WI38 (cell line): Measurements from ENCODE around the gene ZNF22.

Experiments
- H3K4me3 ChIP-seq: 2 replicates; pipeline ENCODE4 v1.5.1; 2011; ENCODE audit warnings: low read depth, mild to moderate bottlenecking, control low read depth, low read length
- TF ChIP-seq, protein P1 (sequence below): IDR thresholded peaks from 2 replicates; pipeline ENCODE4 v1.5.1; 2012; ENCODE audit warnings: low read depth, mild to moderate bottlenecking, control low read depth, low read length

The ZNF22 gene

DNA sequence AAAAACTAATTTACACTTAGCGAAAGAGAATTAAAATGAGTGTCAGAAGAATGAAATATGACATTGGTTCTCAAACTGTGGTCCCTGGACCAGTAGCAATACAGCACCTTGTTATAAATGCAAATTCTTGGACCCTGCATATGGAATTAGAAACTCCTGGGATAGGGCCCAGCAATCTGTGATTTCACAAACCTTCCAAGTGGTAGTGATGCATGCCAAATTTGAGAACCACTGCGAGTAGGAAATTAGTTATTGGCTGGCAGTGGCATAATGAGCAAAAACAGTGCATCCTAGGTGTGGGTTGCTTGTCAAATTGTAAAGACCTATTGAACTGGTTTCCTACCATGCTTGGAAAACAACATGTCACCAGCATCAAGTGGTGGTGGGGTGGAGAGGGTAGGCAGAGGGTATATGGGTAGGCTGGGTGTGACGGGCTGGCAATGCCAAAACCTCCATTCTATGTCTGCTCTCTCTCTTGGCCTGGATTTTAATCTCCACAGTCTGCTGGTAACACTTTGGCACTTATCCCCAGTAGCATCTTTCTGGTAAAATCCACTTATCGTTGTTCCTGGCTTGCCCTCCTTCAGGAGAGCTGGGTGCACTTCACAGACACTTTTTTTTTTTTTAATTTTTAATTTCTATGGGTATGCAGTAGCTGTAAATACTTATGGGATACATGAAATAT is 50.0 kb downstream of the ZNF22 start:
- TF ChIP-seq, protein P1, sequence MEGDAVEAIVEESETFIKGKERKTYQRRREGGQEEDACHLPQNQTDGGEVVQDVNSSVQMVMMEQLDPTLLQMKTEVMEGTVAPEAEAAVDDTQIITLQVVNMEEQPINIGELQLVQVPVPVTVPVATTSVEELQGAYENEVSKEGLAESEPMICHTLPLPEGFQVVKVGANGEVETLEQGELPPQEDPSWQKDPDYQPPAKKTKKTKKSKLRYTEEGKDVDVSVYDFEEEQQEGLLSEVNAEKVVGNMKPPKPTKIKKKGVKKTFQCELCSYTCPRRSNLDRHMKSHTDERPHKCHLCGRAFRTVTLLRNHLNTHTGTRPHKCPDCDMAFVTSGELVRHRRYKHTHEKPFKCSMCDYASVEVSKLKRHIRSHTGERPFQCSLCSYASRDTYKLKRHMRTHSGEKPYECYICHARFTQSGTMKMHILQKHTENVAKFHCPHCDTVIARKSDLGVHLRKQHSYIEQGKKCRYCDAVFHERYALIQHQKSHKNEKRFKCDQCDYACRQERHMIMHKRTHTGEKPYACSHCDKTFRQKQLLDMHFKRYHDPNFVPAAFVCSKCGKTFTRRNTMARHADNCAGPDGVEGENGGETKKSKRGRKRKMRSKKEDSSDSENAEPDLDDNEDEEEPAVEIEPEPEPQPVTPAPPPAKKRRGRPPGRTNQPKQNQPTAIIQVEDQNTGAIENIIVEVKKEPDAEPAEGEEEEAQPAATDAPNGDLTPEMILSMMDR: no peak
- no peak overlapping the region for H3K4me3 ChIP-seq

DNA sequence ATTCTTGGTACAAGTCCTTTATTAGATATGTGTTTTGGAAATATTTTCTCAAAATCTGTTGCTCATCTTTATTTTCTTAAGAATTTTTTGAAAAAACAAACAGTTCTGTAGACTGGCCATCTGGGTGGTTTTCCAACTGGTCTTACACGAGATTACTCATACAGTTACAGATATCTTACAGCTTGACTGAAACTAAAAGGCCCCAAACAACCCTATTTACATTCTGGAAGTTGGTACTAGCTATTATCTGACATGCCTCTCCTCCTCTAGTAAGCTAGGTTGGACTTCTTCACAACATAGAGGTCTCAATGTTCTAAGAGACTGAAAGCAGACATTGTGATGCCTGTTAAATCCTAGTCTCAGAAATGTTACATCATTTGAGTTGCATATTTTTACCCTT is 52.0 kb downstream of the ZNF22 start:
- H3K4me3 ChIP-seq: no peak overlapping the region
- TF ChIP-seq, protein P1: no peak

DNA sequence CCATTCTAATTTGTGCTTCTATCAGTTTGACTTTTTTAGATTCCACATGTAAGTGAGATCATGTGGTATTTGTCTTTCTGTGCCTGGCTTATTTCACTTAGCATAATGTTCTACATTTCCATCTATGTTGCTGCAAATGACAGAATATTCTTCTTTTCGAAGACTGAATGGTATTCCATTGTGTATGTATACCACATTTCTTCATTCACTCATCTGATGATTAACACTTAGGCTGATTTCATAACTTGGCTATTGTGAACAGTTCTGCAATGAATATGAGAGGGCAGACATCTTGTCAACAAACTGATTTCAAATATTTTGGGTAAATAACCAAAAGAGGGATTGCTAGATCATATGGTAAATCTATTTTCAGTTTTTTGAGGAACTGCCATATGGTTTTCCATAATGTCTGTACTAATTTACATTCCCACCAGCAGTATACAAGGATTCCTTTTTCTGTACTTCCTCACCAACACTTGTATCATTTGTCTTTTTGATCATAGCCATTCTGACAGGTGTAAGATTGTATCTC is 52.9 kb downstream of the ZNF22 start:
- H3K4me3 ChIP-seq: no peak overlapping the region
- TF ChIP-seq, protein P1: no peak
